ENCODE data around the gene AMBP. TPM values are rescaled to one million over a fixed set of nuclear protein-coding genes. Genes with fewer than 3 reads are reported as not detected.
A peak's percentile ranks its signal among the peaks of the same experiment; 100 is the strongest.

Gene AMBP
- total and polyA plus RNA-seq, 2 of the 13 experiments (the other 11 are each of a cell fraction or from before 2014, with no cell fraction given), result 1,510 to 2,580 TPM

DNA sequence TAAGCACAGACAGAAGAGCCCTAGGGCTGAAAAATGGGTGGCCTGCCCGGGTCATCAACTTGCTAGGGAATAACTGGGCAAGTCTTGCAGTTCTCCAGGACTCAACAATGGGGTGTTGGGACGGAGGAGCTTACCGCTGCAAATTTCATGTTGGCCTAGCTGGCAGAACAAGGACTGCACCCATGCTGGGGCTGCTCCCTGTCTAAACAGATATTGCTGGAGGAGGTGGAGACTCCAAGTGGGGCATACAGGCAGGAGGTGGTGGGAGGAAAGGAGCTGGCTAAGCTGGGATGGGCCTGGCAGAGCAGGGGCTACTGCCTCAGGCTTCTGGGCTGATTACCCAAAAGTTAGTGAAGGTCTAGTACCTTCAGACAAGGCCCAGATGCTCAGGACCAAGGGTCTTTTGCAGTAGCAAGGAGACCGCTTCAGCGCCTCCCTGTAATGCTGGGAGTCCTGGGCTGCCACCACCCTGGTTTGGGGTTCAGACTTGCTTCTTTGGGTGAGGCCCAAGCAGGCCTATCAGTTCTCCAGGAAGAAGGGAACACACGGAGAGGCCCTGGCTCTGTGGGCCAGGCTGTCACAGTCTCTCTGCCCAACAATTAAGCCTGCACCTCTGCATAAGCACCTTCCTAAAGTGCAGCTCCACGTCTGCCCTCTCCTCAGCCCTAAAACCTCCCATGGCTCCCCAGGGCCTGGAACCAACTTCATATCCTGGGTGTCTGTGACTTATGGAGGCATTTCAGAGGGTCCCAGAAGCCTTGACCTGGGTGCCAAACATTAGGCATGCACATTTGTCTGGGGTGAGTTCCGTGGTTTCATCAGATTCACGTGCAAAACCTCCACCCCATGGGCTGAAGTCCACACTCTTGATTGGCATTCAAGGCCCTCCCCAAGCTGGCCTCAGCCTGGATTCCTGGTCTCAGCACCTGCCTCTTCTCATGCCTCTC, 45.2 kb upstream of the AMBP start (continued):
- TF ChIP-seq, protein P1, sequence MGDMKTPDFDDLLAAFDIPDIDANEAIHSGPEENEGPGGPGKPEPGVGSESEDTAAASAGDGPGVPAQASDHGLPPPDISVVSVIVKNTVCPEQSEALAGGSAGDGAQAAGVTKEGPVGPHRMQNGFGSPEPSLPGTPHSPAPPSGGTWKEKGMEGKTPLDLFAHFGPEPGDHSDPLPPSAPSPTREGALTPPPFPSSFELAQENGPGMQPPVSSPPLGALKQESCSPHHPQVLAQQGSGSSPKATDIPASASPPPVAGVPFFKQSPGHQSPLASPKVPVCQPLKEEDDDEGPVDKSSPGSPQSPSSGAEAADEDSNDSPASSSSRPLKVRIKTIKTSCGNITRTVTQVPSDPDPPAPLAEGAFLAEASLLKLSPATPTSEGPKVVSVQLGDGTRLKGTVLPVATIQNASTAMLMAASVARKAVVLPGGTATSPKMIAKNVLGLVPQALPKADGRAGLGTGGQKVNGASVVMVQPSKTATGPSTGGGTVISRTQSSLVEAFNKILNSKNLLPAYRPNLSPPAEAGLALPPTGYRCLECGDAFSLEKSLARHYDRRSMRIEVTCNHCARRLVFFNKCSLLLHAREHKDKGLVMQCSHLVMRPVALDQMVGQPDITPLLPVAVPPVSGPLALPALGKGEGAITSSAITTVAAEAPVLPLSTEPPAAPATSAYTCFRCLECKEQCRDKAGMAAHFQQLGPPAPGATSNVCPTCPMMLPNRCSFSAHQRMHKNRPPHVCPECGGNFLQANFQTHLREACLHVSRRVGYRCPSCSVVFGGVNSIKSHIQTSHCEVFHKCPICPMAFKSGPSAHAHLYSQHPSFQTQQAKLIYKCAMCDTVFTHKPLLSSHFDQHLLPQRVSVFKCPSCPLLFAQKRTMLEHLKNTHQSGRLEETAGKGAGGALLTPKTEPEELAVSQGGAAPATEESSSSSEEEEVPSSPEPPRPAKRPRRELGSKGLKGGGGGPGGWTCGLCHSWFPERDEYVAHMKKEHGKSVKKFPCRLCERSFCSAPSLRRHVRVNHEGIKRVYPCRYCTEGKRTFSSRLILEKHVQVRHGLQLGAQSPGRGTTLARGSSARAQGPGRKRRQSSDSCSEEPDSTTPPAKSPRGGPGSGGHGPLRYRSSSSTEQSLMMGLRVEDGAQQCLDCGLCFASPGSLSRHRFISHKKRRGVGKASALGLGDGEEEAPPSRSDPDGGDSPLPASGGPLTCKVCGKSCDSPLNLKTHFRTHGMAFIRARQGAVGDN (CRISPR knock-in tag; IDR thresholded peaks at IDR 0.05), result peak; percentile 55
- TF ChIP-seq, protein P2, sequence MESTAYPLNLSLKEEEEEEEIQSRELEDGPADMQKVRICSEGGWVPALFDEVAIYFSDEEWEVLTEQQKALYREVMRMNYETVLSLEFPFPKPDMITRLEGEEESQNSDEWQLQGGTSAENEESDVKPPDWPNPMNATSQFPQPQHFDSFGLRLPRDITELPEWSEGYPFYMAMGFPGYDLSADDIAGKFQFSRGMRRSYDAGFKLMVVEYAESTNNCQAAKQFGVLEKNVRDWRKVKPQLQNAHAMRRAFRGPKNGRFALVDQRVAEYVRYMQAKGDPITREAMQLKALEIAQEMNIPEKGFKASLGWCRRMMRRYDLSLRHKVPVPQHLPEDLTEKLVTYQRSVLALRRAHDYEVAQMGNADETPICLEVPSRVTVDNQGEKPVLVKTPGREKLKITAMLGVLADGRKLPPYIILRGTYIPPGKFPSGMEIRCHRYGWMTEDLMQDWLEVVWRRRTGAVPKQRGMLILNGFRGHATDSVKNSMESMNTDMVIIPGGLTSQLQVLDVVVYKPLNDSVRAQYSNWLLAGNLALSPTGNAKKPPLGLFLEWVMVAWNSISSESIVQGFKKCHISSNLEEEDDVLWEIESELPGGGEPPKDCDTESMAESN (CRISPR knock-in tag; conservative IDR thresholded peaks at IDR 0.05), result peak; percentile 73; the same call in 1 of the 2 replicates
- TF ChIP-seq MEIS1 (CRISPR knock-in tag; IDR thresholded peaks at IDR 0.05; ENCODE audit: borderline replicate concordance), result peak; percentile 72; the same call in 1 of the 2 replicates
- peak; percentile 49; the same call in 1 of the 2 replicates for TF ChIP-seq SOX5 (CRISPR knock-in tag; IDR thresholded peaks at IDR 0.05; ENCODE audit: borderline replicate concordance)
- TF ChIP-seq ZNF788 (CRISPR knock-in tag; IDR thresholded peaks at IDR 0.05; ENCODE audit: borderline replicate concordance), result peak; percentile 43; the same call in 1 of the 2 replicates
- no peak for TF ChIP-seq HDAC1 (CRISPR knock-in tag; IDR thresholded peaks at IDR 0.05)
- peak; percentile 68; the same call in 1 of the 2 replicates for TF ChIP-seq TARDBP (CRISPR knock-in tag; IDR thresholded peaks at IDR 0.05)
- TF ChIP-seq SP5 (CRISPR knock-in tag; IDR thresholded peaks at IDR 0.05; ENCODE audit: borderline replicate concordance, low read depth), result peak; percentile 90
- TF ChIP-seq ZBTB7A (CRISPR knock-in tag; IDR thresholded peaks at IDR 0.05), result peak; percentile 15; the same call in 1 of the 2 replicates
- no peak for TF ChIP-seq ZNF672 (CRISPR knock-in tag; IDR thresholded peaks at IDR 0.05)
- TF ChIP-seq SCMH1 (CRISPR knock-in tag; IDR thresholded peaks at IDR 0.05; ENCODE audit: borderline replicate concordance), result no peak
- no peak for TF ChIP-seq KLF13 (CRISPR knock-in tag; IDR thresholded peaks at IDR 0.05)
- TF ChIP-seq ZMYM3 (CRISPR knock-in tag; IDR thresholded peaks at IDR 0.05), result peak; percentile 96
- TF ChIP-seq, protein P3, sequence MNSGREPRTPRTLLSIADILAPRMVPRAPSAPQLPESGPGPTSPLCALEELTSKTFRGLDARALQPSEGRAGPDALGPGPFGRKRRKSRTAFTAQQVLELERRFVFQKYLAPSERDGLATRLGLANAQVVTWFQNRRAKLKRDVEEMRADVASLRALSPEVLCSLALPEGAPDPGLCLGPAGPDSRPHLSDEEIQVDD (CRISPR knock-in tag; IDR thresholded peaks at IDR 0.05; ENCODE audit: borderline replicate concordance), result no peak
- TF ChIP-seq THAP11 (CRISPR knock-in tag; IDR thresholded peaks at IDR 0.05), result peak; percentile 32; the same call in 1 of the 2 replicates
- TF ChIP-seq, protein P4, sequence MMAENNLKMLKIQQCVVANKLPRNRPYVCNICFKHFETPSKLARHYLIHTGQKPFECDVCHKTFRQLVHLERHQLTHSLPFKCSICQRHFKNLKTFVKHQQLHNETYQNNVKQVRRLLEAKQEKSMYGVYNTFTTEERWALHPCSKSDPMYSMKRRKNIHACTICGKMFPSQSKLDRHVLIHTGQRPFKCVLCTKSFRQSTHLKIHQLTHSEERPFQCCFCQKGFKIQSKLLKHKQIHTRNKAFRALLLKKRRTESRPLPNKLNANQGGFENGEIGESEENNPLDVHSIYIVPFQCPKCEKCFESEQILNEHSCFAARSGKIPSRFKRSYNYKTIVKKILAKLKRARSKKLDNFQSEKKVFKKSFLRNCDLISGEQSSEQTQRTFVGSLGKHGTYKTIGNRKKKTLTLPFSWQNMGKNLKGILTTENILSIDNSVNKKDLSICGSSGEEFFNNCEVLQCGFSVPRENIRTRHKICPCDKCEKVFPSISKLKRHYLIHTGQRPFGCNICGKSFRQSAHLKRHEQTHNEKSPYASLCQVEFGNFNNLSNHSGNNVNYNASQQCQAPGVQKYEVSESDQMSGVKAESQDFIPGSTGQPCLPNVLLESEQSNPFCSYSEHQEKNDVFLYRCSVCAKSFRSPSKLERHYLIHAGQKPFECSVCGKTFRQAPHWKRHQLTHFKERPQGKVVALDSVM (CRISPR knock-in tag; IDR thresholded peaks at IDR 0.05), result no peak
- TF ChIP-seq, protein P5, sequence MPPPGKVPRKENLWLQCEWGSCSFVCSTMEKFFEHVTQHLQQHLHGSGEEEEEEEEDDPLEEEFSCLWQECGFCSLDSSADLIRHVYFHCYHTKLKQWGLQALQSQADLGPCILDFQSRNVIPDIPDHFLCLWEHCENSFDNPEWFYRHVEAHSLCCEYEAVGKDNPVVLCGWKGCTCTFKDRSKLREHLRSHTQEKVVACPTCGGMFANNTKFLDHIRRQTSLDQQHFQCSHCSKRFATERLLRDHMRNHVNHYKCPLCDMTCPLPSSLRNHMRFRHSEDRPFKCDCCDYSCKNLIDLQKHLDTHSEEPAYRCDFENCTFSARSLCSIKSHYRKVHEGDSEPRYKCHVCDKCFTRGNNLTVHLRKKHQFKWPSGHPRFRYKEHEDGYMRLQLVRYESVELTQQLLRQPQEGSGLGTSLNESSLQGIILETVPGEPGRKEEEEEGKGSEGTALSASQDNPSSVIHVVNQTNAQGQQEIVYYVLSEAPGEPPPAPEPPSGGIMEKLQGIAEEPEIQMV (CRISPR knock-in tag; IDR thresholded peaks at IDR 0.05; ENCODE audit: low read depth), result 0 out of 2 replicates have a peak, but pooled peaks have one; percentile 34
- TF ChIP-seq KAT8 (CRISPR knock-in tag; IDR thresholded peaks at IDR 0.05), result peak; percentile 35; the same call in 1 of the 2 replicates
